ENCODE results near the gene PTPN7.

The PTPN7 gene

DNA sequence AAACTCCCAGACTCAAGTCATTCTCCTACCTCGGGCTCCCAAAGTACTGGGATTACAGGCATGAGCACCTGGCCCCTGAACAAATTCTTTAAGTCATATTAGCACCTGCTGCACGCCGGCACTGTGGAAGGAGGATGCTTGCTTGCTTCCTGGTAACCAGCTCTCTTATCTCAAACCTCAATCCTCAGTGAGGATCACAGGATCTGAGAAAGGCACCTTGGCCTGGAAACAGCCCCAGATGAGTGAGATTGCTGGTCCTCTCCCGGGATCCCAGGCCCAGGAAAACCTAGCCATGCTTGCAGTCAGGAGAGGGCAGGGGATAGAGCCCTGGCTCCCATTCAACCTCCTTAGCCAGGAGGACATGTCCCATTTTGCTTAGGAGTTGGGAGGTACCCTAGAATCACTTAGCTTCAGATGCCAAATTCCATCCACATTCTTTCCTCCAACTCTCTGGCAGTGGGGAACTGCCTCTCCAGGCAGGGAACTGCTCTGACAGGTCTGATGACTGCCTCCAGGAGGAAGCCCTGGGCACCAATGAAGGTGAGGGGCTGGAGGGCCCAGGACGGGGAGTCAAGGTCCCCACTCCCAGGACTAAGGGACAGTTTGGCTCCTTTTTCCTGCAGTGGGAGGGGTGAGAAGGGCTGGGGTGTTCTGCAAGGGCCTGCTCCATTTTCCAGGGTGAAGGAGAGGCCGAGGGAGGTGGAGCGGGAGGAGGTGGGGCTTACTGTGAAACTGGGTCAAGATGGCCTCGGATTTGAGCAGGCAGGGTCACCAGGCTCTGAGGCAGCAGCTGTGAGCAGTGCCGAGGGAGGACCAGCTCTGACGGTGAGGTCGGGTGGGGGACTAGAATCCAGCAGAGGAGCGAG lies 28.2 kb downstream of the PTPN7 start:
- Histone ChIP-seq H3K27me3 (ENCODE audit: low read depth, low read length) (no peaks in the 10 kb centered on the region), H3K36me3 (replicated peaks; ENCODE audit: low read depth, low read length) (peaks cover 31% of the 10 kb centered on the region), H3K9me3 (ENCODE audit: insufficient read depth, low read length) (no peaks in the 10 kb centered on the region), H2AFZ (ENCODE audit: low read depth, low read length) (no peak overlapping the region), H3K4me2 (ENCODE audit: low read length) (no peak overlapping the region), H3K4me3 (ENCODE audit: low read length) (no peak overlapping the region), H3K9ac (ENCODE audit: low read length) (no peak overlapping the region), H3K79me2 (ENCODE audit: low read length) (no peaks in the 10 kb centered on the region), H3K4me1 (ENCODE audit: low read length) (no peaks in the 10 kb centered on the region), H4K20me1 (ENCODE audit: insufficient read depth, low read length) (peaks cover 11% of the 10 kb centered on the region), H3K27ac (ENCODE audit: low read length) (no peak overlapping the region)
- TF ChIP-seq, protein P1, sequence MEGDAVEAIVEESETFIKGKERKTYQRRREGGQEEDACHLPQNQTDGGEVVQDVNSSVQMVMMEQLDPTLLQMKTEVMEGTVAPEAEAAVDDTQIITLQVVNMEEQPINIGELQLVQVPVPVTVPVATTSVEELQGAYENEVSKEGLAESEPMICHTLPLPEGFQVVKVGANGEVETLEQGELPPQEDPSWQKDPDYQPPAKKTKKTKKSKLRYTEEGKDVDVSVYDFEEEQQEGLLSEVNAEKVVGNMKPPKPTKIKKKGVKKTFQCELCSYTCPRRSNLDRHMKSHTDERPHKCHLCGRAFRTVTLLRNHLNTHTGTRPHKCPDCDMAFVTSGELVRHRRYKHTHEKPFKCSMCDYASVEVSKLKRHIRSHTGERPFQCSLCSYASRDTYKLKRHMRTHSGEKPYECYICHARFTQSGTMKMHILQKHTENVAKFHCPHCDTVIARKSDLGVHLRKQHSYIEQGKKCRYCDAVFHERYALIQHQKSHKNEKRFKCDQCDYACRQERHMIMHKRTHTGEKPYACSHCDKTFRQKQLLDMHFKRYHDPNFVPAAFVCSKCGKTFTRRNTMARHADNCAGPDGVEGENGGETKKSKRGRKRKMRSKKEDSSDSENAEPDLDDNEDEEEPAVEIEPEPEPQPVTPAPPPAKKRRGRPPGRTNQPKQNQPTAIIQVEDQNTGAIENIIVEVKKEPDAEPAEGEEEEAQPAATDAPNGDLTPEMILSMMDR (IDR thresholded peaks at IDR 0.05; ENCODE audit: low read depth, low read length), result no peak
- no peak for TF ChIP-seq EZH2phosphoT487 (IDR thresholded peaks at IDR 0.05; ENCODE audit: low read depth)

DNA sequence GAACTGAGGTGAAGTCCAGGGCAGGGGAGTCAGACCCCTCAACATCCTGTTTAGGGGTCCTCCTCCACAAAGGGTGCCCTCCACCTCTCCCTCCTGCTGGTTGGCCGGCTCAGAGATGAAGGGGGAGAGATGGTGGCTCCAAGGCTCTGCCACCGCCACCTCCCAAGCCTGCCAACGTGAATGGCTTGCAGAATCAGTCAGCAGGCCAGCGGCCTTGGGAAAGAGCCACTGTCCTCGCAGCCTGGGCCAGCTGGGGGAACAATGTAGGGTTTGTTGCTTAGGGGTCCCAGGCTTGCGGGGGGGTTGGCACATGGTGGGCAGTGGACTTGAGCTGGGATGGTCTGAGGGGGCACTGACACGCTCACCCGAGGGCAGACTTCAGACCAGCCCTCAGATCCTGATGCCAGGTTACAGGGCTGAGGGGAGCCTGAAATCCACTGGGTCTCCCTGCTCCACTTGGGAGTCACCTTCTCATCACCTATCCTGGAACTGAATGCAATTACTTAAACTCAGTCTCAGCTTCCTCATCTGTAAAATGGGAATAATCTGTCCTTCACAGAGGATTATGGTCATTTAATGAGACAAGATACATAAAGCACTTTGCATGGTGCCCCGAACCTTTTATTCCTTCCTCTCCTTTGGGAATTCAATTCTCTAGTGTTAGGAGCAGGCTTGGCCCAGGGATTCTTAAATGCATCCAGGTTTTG lies 29.4 kb downstream of the PTPN7 start:
- Histone ChIP-seq H3K4me2 (ENCODE audit: low read length) (no peak overlapping the region), H3K9me3 (ENCODE audit: insufficient read depth, low read length) (no peaks in the 10 kb centered on the region), H3K36me3 (replicated peaks; ENCODE audit: low read depth, low read length) (peaks cover 31% of the 10 kb centered on the region), H3K9ac (ENCODE audit: low read length) (no peak overlapping the region), H3K4me3 (ENCODE audit: low read length) (no peak overlapping the region), H3K4me1 (ENCODE audit: low read length) (no peaks in the 10 kb centered on the region), H3K27ac (ENCODE audit: low read length) (no peak overlapping the region), H3K79me2 (ENCODE audit: low read length) (no peaks in the 10 kb centered on the region), H3K27me3 (ENCODE audit: low read depth, low read length) (no peaks in the 10 kb centered on the region), H4K20me1 (ENCODE audit: insufficient read depth, low read length) (peaks cover 11% of the 10 kb centered on the region), H2AFZ (ENCODE audit: low read depth, low read length) (no peak overlapping the region)
- TF ChIP-seq EZH2phosphoT487 (IDR thresholded peaks at IDR 0.05; ENCODE audit: low read depth), result no peak
- TF ChIP-seq, protein P1 (IDR thresholded peaks at IDR 0.05; ENCODE audit: low read depth, low read length), result no peak

DNA sequence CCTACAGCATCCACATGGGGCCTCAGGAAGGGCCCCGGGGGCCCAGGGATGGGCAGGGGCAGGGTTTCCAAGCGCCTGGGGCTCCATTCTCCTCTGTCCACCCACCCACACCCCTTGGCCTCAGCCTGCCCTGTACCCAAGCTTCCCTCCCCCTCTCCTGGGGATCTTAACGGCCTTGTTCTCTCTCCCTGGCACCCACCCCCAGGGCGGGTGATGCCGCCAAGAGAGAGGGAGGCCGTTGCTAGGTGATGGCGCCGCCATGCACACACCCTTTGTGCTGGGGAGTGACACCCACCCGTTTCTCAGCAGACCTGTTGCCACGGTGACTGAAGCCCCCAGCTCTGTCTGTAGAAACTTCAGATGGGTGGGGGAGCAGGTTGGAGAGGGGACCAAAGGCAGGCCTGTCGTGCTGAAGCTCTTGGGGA lies 30.1 kb downstream of the PTPN7 start:
- H3K27ac ChIP-seq (ENCODE audit: low read length), result no peak overlapping the region
- H3K27me3 ChIP-seq (ENCODE audit: low read depth, low read length), result 0 out of 2 replicates have a peak, but pooled peaks cover 1% of the 10 kb centered on the region
- H3K36me3 ChIP-seq (replicated peaks; ENCODE audit: low read depth, low read length), result peaks cover 28% of the 10 kb centered on the region
- no peaks in the 10 kb centered on the region for H3K79me2 ChIP-seq (ENCODE audit: low read length)
- H3K9me3 ChIP-seq (ENCODE audit: insufficient read depth, low read length), result no peaks in the 10 kb centered on the region
- no peak overlapping the region for H3K4me2 ChIP-seq (ENCODE audit: low read length)
- no peak overlapping the region for H3K9ac ChIP-seq (ENCODE audit: low read length)
- H2AFZ ChIP-seq (ENCODE audit: low read depth, low read length), result no peak overlapping the region
- TF ChIP-seq EZH2phosphoT487 (IDR thresholded peaks at IDR 0.05; ENCODE audit: low read depth), result no peak
- TF ChIP-seq, protein P1 (IDR thresholded peaks at IDR 0.05; ENCODE audit: low read depth, low read length), result no peak
- H3K4me1 ChIP-seq (ENCODE audit: low read length), result no peaks in the 10 kb centered on the region
- H4K20me1 ChIP-seq (ENCODE audit: insufficient read depth, low read length), result peaks cover 4% of the 10 kb centered on the region
- no peak overlapping the region for H3K4me3 ChIP-seq (ENCODE audit: low read length)

Measured in OCI-LY3 (cell line).